OCI-LY7 (cell line): Measurements from ENCODE around the gene POLRMT. TPM values are rescaled to one million over a fixed set of nuclear protein-coding genes. Genes with fewer than 3 reads are reported as not detected.

Experiments used
- total RNA-seq, 2 experiments: library from RNA; depleted of rRNA in 1 of 2; stranded (reverse); fragments of >200 nt in 1 of 2; shearing (Covaris generic) in 1 of 2; gene quantifications; 2 replicates each; pipeline ENCODE4 v1.2.3, GENCODE V29; 2014 to 2022

The POLRMT gene
- total RNA-seq, 2 experiments from 2014 or later, result 65.5 to 74.6 TPM

Other genes starting within 250 kb of the POLRMT start
- 0.16 and 0.67 TPM in 2 replicates for gene C2CD4C, start 224.4 kb downstream of the POLRMT start, total RNA-seq (2014; rRNA removed; shearing (Covaris generic))
- 0.44 and 0.59 TPM in 2 replicates for gene C2CD4C, start 224.4 kb downstream of the POLRMT start, total RNA-seq (2022)
- gene SHC2, start 172.5 kb downstream of the POLRMT start, total RNA-seq (2014; rRNA removed; shearing (Covaris generic)), result 0.28 TPM in 1 of 2 replicates, not detected in the other
- 0.48 and 0.65 TPM in 2 replicates for gene SHC2, start 172.5 kb downstream of the POLRMT start, total RNA-seq (2022)
- 0.26 and 0.69 TPM in 2 replicates for gene MADCAM1, start 137.1 kb downstream of the POLRMT start, total RNA-seq (2014; rRNA removed; shearing (Covaris generic))
- gene MADCAM1, start 137.1 kb downstream of the POLRMT start, total RNA-seq (2022), result 2.0 TPM in 2 replicates
- gene TPGS1, start 126.0 kb downstream of the POLRMT start, total RNA-seq (2014; rRNA removed; shearing (Covaris generic)), result 17.2 and 25.6 TPM in 2 replicates
- 20.8 and 24.4 TPM in 2 replicates for gene TPGS1, start 126.0 kb downstream of the POLRMT start, total RNA-seq (2022)
- gene CDC34, start 101.8 kb downstream of the POLRMT start, total RNA-seq (2014; rRNA removed; shearing (Covaris generic)), result 65.2 and 77.2 TPM in 2 replicates
- gene CDC34, start 101.8 kb downstream of the POLRMT start, total RNA-seq (2022), result 58.0 and 58.2 TPM in 2 replicates
- not detected in 2 replicates for gene GZMM, start 89.5 kb downstream of the POLRMT start, total RNA-seq (2014; rRNA removed; shearing (Covaris generic))
- not detected in 2 replicates for gene GZMM, start 89.5 kb downstream of the POLRMT start, total RNA-seq (2022)
- gene BSG, start 60.9 kb downstream of the POLRMT start, total RNA-seq (2014; rRNA removed; shearing (Covaris generic)), result 158 and 180 TPM in 2 replicates
- 189 and 197 TPM in 2 replicates for gene BSG, start 60.9 kb downstream of the POLRMT start, total RNA-seq (2022)
- gene HCN2, start 43.7 kb downstream of the POLRMT start, total RNA-seq (2014; rRNA removed; shearing (Covaris generic)), result 0.05 and 0.06 TPM in 2 replicates
- gene HCN2, start 43.7 kb downstream of the POLRMT start, total RNA-seq (2022), result 1.0 and 1.2 TPM in 2 replicates
- 0.21 TPM in 1 of 2 replicates, not detected in the other for gene FGF22, start 6.3 kb upstream of the POLRMT start, total RNA-seq (2014; rRNA removed; shearing (Covaris generic))
- gene FGF22, start 6.3 kb upstream of the POLRMT start, total RNA-seq (2022), result 0.48 and 0.53 TPM in 2 replicates
- 85.8 and 98.6 TPM in 2 replicates for gene RNF126, start 29.7 kb upstream of the POLRMT start, total RNA-seq (2014; rRNA removed; shearing (Covaris generic))
- gene RNF126, start 29.7 kb upstream of the POLRMT start, total RNA-seq (2022), result 104 and 106 TPM in 2 replicates
- 3.4 and 5.7 TPM in 2 replicates for gene FSTL3, start 42.9 kb upstream of the POLRMT start, total RNA-seq (2014; rRNA removed; shearing (Covaris generic))
- gene FSTL3, start 42.9 kb upstream of the POLRMT start, total RNA-seq (2022), result 6.5 and 7.3 TPM in 2 replicates
- gene PRSS57, start 61.9 kb upstream of the POLRMT start, total RNA-seq (2014; rRNA removed; shearing (Covaris generic)), result not detected in 2 replicates
- not detected in 2 replicates for gene PRSS57, start 61.9 kb upstream of the POLRMT start, total RNA-seq (2022)
- gene PALM, start 75.4 kb upstream of the POLRMT start, total RNA-seq (2014; rRNA removed; shearing (Covaris generic)), result 1.4 TPM in 1 of 2 replicates, not detected in the other
- gene PALM, start 75.4 kb upstream of the POLRMT start, total RNA-seq (2022), result 0.42 and 1.2 TPM in 2 replicates
- not detected in 2 replicates for gene MISP, start 117.6 kb upstream of the POLRMT start, total RNA-seq (2014; rRNA removed; shearing (Covaris generic))
- 0.23 TPM in 1 of 2 replicates, not detected in the other for gene MISP, start 117.6 kb upstream of the POLRMT start, total RNA-seq (2022)
- 284 and 315 TPM in 2 replicates for gene PTBP1, start 163.9 kb upstream of the POLRMT start, total RNA-seq (2014; rRNA removed; shearing (Covaris generic))
- gene PTBP1, start 163.9 kb upstream of the POLRMT start, total RNA-seq (2022), result 468 and 479 TPM in 2 replicates
- not detected in 2 replicates for gene PLPPR3, start 188.4 kb upstream of the POLRMT start, total RNA-seq (2014; rRNA removed; shearing (Covaris generic))
- gene PLPPR3, start 188.4 kb upstream of the POLRMT start, total RNA-seq (2022), result not detected in 2 replicates
- not detected in 2 replicates for gene AZU1, start 194.3 kb upstream of the POLRMT start, total RNA-seq (2014; rRNA removed; shearing (Covaris generic))
- gene AZU1, start 194.3 kb upstream of the POLRMT start, total RNA-seq (2022), result not detected in 2 replicates
- gene PRTN3, start 207.5 kb upstream of the POLRMT start, total RNA-seq (2014; rRNA removed; shearing (Covaris generic)), result not detected in 2 replicates
- gene PRTN3, start 207.5 kb upstream of the POLRMT start, total RNA-seq (2022), result not detected in 2 replicates
- gene ELANE, start 218.8 kb upstream of the POLRMT start, total RNA-seq (2014; rRNA removed; shearing (Covaris generic)), result not detected in 2 replicates
- gene ELANE, start 218.8 kb upstream of the POLRMT start, total RNA-seq (2022), result not detected in 2 replicates
- 0.35 TPM in 1 of 2 replicates, not detected in the other for gene CFD, start 226.1 kb upstream of the POLRMT start, total RNA-seq (2014; rRNA removed; shearing (Covaris generic))
- gene CFD, start 226.1 kb upstream of the POLRMT start, total RNA-seq (2022), result not detected in 2 replicates